GM23338 (cell line): ENCODE measurements around the gene C20orf204. TPM values are rescaled to one million over a fixed set of nuclear protein-coding genes. Genes with fewer than 3 reads are reported as not detected.

ENCODE experiments used
- ATAC-seq: fragments of 200-7000 bp; cut with Tn5 transposase; 3 replicates; pipeline ENCODE4 v1.9.1; 2020
- DNase-seq: peaks from one replicate; pipeline ENCODE4 v3.0.0-alpha.2; 2015; ENCODE audit warnings: low spot score
- H2AFZ ChIP-seq: fragments of 200-600 bp; sonication (generic); 2 replicates; pipeline ENCODE4 v1.8.0; 2016; ENCODE audit warnings: antibody characterized with exemption, mild to moderate bottlenecking, moderate library complexity
- H3F3A ChIP-seq: fragments of 200-600 bp; sonication (generic); replicated peaks from 2 replicates; pipeline ENCODE4 v1.8.0; 2017; ENCODE audit warnings: antibody characterized with exemption, mixed run types, low read depth
- H3K27ac ChIP-seq: fragments of 200-600 bp; sonication (generic); 2 replicates; pipeline ENCODE4 v1.6.1; 2016; ENCODE audit warnings: low read depth
- H3K27me3 ChIP-seq: fragments of 200-600 bp; sonication (generic); 2 replicates; pipeline ENCODE4 v1.8.0; 2016; ENCODE audit warnings: mild to moderate bottlenecking, mixed run types, moderate library complexity; ENCODE audit not compliant: insufficient read depth
- H3K36me3 ChIP-seq: fragments of 200-600 bp; sonication (generic); 2 replicates; pipeline ENCODE4 v1.8.0; 2016; ENCODE audit warnings: mild to moderate bottlenecking; ENCODE audit not compliant: insufficient read depth
- H3K4me1 ChIP-seq: fragments of 200-600 bp; sonication (generic); 2 replicates; pipeline ENCODE4 v1.8.0; 2016; ENCODE audit warnings: mild to moderate bottlenecking, moderate library complexity; ENCODE audit not compliant: insufficient read depth
- H3K4me2 ChIP-seq: fragments of 200-600 bp; sonication (generic); 2 replicates; pipeline ENCODE4 v1.7.1; 2017; ENCODE audit warnings: mixed run types
- H3K4me3 ChIP-seq: fragments of 200-600 bp; sonication (generic); 2 replicates; pipeline ENCODE4 v1.6.1; 2016; ENCODE audit warnings: mixed run types
- H3K79me2 ChIP-seq: fragments of 200-600 bp; sonication (generic); replicated peaks from 2 replicates; pipeline ENCODE4 v1.8.0; 2017; ENCODE audit warnings: mild to moderate bottlenecking; ENCODE audit not compliant: insufficient read depth
- H3K9me2 ChIP-seq: fragments of 200-600 bp; sonication (generic); 2 replicates; pipeline ENCODE4 v1.8.0; 2017; ENCODE audit not compliant: insufficient read depth
- H4K20me1 ChIP-seq: fragments of 200-600 bp; sonication (generic); replicated peaks from 2 replicates; pipeline ENCODE4 v1.8.0; 2017; ENCODE audit warnings: mild to moderate bottlenecking; ENCODE audit not compliant: insufficient read depth
- H3K27ac Mint-ChIP-seq: 2 replicates; pipeline ENCODE4 v1.8.0; 2020; ENCODE audit warnings: inconsistent platforms, mild to moderate bottlenecking, moderate library complexity, mixed read lengths
- H3K27me3 Mint-ChIP-seq: 3 replicates; pipeline ENCODE4 v1.8.0; 2022; ENCODE audit warnings: low read depth, mild to moderate bottlenecking, moderate library complexity, mixed read lengths, inconsistent platforms; ENCODE audit not compliant: insufficient read depth, poor library complexity
- H3K36me3 Mint-ChIP-seq: 3 replicates; pipeline ENCODE4 v1.8.0; 2021; ENCODE audit warnings: low read depth, mild to moderate bottlenecking, inconsistent platforms, moderate library complexity, mixed read lengths
- H3K4me1 Mint-ChIP-seq: 3 replicates; pipeline ENCODE4 v1.8.0; 2020; ENCODE audit warnings: mild to moderate bottlenecking, inconsistent platforms, mixed read lengths
- H3K4me3 Mint-ChIP-seq: 3 replicates; pipeline ENCODE4 v1.8.0; 2021; ENCODE audit warnings: moderate library complexity, mild to moderate bottlenecking, inconsistent platforms, mixed read lengths
- H3K9me3 Mint-ChIP-seq: 3 replicates; pipeline ENCODE4 v1.8.0; 2020; ENCODE audit warnings: moderate library complexity, mild to moderate bottlenecking, inconsistent platforms, mixed read lengths
- CREB1 ChIP-seq: fragments of 250-450 bp; sonication (Bioruptor Pico); IDR thresholded peaks from 2 replicates; pipeline ENCODE4 v1.5.0; 2020; ENCODE audit warnings: low read depth, mild to moderate bottlenecking, moderate library complexity
- EZH2 ChIP-seq: fragments of 200-600 bp; sonication (generic); IDR thresholded peaks from one replicate; pipeline ENCODE4 v1.8.0; 2017; ENCODE audit warnings: antibody characterized with exemption, mild to moderate bottlenecking, low read depth; ENCODE audit not compliant: unreplicated experiment
- EZH2phosphoT487 ChIP-seq: fragments of 200-600 bp; sonication (generic); IDR thresholded peaks from one replicate; pipeline ENCODE4 v1.8.1; 2018; ENCODE audit warnings: antibody characterized with exemption; ENCODE audit not compliant: unreplicated experiment
- JUNB ChIP-seq: IDR thresholded peaks from one replicate; pipeline ENCODE4 v1.6.1; 2016; ENCODE audit warnings: antibody characterized with exemption; ENCODE audit not compliant: unreplicated experiment
- NANOG ChIP-seq: IDR thresholded peaks from 2 replicates; pipeline ENCODE4 v1.6.1; 2016; ENCODE audit warnings: antibody characterized with exemption, borderline replicate concordance
- POLR2AphosphoS5 ChIP-seq: IDR thresholded peaks from 2 replicates; pipeline ENCODE4 v1.6.1; 2016; ENCODE audit warnings: antibody characterized with exemption, low read depth
- STAT1 ChIP-seq: IDR thresholded peaks from one replicate; pipeline ENCODE4 v1.6.1; 2016; ENCODE audit warnings: antibody characterized with exemption; ENCODE audit not compliant: unreplicated experiment
- ZNF114 ChIP-seq: fragments of 250-450 bp; sonication (Bioruptor Pico); IDR thresholded peaks from 2 replicates; pipeline ENCODE4 v1.5.0; 2020; ENCODE audit warnings: mild to moderate bottlenecking, moderate library complexity
- ZNF331 ChIP-seq: fragments of 250-450 bp; sonication (Bioruptor Pico); IDR thresholded peaks from 2 replicates; pipeline ENCODE4 v1.5.0; 2020; ENCODE audit warnings: low read depth, mild to moderate bottlenecking, moderate library complexity
- polyA plus RNA-seq: library from polyadenylated mRNA; unstranded; fragments of >200 nt; fragmentation: Nextera tagmentation; extraction: Ambion mirVana; gene quantifications from 2 replicates; pipeline ENCODE4 v1.2.1, GENCODE V29; 2016
- total RNA-seq: library from RNA; depleted of rRNA; stranded (reverse); fragments of >200 nt; shearing (Covaris generic); gene quantifications from 2 replicates; pipeline ENCODE4 v1.2.3, GENCODE V29; 2014
- TF ChIP-seq, protein P1 (sequence below): IDR thresholded peaks from one replicate; pipeline ENCODE4 v1.6.1; 2018; ENCODE audit warnings: antibody characterized with exemption; ENCODE audit not compliant: unreplicated experiment
- TF ChIP-seq, protein P2 (sequence below): IDR thresholded peaks from 2 replicates; pipeline ENCODE4 v1.6.1; 2016; ENCODE audit warnings: antibody characterized with exemption
- TF ChIP-seq, protein P3 (sequence below), 2 experiments: fragments of 200-600 bp in 1 of 2; sonication (generic) in 1 of 2; conservative IDR thresholded peaks; 2 replicates each; pipeline versions ENCODE4 v1.5.1 to v1.6.1; 2016 to 2017; ENCODE audit warnings: antibody characterized with exemption in 2 of 2, low read depth in 2 of 2, mild to moderate bottlenecking in 2 of 2, moderate library complexity in 1 of 2
- TF ChIP-seq, protein P4 (sequence below): fragments of 250-450 bp; sonication (Bioruptor Pico); IDR thresholded peaks from 2 replicates; pipeline ENCODE4 v1.5.0; 2020; ENCODE audit warnings: mild to moderate bottlenecking, moderate library complexity

C20orf204 gene
- total and polyA plus RNA-seq, 2 experiments from 2014 or later: 0.73 to 0.82 TPM

DNA sequence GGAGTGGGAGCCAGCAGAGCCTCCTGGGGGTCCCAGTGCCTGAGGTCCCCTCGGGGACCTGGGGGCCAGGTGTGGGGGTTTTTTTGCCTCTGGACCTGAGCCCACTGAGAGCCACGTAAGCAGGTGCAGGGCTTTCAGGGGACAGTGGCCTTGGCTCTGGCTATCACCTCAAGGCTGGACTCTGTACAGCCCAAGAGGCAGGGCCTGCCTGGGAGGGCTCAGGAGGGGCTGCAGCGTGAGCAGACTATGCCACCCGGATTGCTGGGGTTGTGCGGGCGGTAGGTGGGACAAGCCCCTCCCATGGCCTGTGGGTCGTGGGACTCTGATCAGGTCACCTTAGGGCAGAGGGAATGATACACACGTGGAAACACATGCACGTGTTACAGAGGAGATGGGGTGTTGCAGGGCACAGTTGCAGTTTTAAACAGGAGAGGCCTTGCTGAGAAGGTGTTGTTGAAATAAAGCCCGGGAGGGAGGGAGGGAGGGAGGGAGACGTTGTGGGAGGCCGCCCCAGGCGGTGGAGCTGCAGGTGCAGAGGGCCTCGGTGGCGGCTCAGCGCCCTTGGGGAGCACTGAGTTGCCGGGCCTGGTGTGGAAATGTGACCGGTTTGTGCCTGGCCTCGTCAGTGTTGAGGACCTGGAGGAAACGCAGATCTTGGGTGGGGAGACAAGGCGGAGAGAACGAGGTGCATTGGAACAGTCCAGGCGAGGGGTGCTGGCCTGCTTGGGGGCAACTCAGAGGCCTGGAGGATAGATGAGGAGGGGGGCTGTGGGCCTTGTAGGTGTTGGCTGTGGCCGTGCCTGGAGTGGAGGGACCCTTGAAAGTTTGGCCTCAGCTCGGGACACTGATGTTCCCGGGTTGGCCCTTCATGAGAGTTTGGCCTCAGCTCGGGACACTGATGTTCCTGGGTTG is 29.3 kb downstream of the C20orf204 start:
- Histone ChIP-seq H4K20me1 (no peaks in the 10 kb centered on the region), H3K9me2 (no peaks in the 10 kb centered on the region), H3K27ac (no peak overlapping the region), H3K4me2 (no peak overlapping the region), H3K4me3 (no peak overlapping the region), H3K36me3 (no peaks in the 10 kb centered on the region), H3K27me3 (no peaks in the 10 kb centered on the region), H3K79me2 (no peaks in the 10 kb centered on the region), H3K4me1 (peaks cover 17% of the 10 kb centered on the region; the same call in 1 of the 2 replicates), H3F3A (peaks cover 6% of the 10 kb centered on the region; the same call in 1 of the 2 replicates), H2AFZ (no peak overlapping the region)
- ATAC-seq: no peak
- H3K4me3 Mint-ChIP-seq: peak overlapping the region; percentile 17; the same call in 1 of the 3 replicates
- H3K27me3 Mint-ChIP-seq: peaks cover 13% of the 10 kb centered on the region
- no peak for DNase-seq
- no peaks in the 10 kb centered on the region for H3K36me3 Mint-ChIP-seq
- TF ChIP-seq, protein P1, sequence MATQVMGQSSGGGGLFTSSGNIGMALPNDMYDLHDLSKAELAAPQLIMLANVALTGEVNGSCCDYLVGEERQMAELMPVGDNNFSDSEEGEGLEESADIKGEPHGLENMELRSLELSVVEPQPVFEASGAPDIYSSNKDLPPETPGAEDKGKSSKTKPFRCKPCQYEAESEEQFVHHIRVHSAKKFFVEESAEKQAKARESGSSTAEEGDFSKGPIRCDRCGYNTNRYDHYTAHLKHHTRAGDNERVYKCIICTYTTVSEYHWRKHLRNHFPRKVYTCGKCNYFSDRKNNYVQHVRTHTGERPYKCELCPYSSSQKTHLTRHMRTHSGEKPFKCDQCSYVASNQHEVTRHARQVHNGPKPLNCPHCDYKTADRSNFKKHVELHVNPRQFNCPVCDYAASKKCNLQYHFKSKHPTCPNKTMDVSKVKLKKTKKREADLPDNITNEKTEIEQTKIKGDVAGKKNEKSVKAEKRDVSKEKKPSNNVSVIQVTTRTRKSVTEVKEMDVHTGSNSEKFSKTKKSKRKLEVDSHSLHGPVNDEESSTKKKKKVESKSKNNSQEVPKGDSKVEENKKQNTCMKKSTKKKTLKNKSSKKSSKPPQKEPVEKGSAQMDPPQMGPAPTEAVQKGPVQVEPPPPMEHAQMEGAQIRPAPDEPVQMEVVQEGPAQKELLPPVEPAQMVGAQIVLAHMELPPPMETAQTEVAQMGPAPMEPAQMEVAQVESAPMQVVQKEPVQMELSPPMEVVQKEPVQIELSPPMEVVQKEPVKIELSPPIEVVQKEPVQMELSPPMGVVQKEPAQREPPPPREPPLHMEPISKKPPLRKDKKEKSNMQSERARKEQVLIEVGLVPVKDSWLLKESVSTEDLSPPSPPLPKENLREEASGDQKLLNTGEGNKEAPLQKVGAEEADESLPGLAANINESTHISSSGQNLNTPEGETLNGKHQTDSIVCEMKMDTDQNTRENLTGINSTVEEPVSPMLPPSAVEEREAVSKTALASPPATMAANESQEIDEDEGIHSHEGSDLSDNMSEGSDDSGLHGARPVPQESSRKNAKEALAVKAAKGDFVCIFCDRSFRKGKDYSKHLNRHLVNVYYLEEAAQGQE: no peak
- TF ChIP-seq, protein P2, sequence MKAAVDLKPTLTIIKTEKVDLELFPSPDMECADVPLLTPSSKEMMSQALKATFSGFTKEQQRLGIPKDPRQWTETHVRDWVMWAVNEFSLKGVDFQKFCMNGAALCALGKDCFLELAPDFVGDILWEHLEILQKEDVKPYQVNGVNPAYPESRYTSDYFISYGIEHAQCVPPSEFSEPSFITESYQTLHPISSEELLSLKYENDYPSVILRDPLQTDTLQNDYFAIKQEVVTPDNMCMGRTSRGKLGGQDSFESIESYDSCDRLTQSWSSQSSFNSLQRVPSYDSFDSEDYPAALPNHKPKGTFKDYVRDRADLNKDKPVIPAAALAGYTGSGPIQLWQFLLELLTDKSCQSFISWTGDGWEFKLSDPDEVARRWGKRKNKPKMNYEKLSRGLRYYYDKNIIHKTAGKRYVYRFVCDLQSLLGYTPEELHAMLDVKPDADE: no peak
- TF ChIP-seq, protein P3, sequence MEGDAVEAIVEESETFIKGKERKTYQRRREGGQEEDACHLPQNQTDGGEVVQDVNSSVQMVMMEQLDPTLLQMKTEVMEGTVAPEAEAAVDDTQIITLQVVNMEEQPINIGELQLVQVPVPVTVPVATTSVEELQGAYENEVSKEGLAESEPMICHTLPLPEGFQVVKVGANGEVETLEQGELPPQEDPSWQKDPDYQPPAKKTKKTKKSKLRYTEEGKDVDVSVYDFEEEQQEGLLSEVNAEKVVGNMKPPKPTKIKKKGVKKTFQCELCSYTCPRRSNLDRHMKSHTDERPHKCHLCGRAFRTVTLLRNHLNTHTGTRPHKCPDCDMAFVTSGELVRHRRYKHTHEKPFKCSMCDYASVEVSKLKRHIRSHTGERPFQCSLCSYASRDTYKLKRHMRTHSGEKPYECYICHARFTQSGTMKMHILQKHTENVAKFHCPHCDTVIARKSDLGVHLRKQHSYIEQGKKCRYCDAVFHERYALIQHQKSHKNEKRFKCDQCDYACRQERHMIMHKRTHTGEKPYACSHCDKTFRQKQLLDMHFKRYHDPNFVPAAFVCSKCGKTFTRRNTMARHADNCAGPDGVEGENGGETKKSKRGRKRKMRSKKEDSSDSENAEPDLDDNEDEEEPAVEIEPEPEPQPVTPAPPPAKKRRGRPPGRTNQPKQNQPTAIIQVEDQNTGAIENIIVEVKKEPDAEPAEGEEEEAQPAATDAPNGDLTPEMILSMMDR (conservative IDR thresholded peaks at IDR 0.05; ENCODE audit: low read depth in 2 of 2): no peak
- TF ChIP-seq ZNF114 (no peak), STAT1 (no peak), EZH2 (no peak), ZNF331 (CRISPR knock-in tag) (no peak), EZH2phosphoT487 (no peak), POLR2AphosphoS5 (no peak), CREB1 (CRISPR knock-in tag) (no peak), JUNB (no peak), NANOG (no peak)
- TF ChIP-seq, protein P4, sequence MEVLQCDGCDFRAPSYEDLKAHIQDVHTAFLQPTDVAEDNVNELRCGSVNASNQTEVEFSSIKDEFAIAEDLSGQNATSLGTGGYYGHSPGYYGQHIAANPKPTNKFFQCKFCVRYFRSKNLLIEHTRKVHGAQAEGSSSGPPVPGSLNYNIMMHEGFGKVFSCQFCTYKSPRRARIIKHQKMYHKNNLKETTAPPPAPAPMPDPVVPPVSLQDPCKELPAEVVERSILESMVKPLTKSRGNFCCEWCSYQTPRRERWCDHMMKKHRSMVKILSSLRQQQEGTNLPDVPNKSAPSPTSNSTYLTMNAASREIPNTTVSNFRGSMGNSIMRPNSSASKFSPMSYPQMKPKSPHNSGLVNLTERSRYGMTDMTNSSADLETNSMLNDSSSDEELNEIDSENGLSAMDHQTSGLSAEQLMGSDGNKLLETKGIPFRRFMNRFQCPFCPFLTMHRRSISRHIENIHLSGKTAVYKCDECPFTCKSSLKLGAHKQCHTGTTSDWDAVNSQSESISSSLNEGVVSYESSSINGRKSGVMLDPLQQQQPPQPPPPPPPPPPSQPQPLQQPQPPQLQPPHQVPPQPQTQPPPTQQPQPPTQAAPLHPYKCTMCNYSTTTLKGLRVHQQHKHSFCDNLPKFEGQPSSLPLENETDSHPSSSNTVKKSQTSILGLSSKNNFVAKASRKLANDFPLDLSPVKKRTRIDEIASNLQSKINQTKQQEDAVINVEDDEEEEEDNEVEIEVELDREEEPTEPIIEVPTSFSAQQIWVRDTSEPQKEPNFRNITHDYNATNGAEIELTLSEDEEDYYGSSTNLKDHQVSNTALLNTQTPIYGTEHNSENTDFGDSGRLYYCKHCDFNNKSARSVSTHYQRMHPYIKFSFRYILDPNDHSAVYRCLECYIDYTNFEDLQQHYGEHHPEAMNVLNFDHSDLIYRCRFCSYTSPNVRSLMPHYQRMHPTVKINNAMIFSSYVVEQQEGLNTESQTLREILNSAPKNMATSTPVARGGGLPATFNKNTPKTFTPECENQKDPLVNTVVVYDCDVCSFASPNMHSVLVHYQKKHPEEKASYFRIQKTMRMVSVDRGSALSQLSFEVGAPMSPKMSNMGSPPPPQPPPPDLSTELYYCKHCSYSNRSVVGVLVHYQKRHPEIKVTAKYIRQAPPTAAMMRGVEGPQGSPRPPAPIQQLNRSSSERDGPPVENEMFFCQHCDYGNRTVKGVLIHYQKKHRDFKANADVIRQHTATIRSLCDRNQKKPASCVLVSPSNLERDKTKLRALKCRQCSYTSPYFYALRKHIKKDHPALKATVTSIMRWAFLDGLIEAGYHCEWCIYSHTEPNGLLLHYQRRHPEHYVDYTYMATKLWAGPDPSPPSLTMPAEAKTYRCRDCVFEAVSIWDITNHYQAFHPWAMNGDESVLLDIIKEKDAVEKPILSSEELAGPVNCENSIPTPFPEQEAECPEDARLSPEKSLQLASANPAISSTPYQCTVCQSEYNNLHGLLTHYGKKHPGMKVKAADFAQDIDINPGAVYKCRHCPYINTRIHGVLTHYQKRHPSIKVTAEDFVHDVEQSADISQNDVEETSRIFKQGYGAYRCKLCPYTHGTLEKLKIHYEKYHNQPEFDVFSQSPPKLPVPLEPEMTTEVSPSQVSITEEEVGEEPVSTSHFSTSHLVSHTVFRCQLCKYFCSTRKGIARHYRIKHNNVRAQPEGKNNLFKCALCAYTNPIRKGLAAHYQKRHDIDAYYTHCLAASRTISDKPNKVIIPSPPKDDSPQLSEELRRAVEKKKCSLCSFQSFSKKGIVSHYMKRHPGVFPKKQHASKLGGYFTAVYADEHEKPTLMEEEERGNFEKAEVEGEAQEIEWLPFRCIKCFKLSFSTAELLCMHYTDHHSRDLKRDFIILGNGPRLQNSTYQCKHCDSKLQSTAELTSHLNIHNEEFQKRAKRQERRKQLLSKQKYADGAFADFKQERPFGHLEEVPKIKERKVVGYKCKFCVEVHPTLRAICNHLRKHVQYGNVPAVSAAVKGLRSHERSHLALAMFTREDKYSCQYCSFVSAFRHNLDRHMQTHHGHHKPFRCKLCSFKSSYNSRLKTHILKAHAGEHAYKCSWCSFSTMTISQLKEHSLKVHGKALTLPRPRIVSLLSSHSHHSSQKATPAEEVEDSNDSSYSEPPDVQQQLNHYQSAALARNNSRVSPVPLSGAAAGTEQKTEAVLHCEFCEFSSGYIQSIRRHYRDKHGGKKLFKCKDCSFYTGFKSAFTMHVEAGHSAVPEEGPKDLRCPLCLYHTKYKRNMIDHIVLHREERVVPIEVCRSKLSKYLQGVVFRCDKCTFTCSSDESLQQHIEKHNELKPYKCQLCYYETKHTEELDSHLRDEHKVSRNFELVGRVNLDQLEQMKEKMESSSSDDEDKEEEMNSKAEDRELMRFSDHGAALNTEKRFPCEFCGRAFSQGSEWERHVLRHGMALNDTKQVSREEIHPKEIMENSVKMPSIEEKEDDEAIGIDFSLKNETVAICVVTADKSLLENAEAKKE (CRISPR knock-in tag): no peak
- H3K4me1 Mint-ChIP-seq: peaks cover 34% of the 10 kb centered on the region
- H3K9me3 Mint-ChIP-seq: no peaks in the 10 kb centered on the region
- no peak overlapping the region; the same call in 1 of the 2 replicates for H3K27ac Mint-ChIP-seq
